ENCODE data around the gene TVP23B. TPM values are rescaled to one million over a fixed set of nuclear protein-coding genes. Genes with fewer than 3 reads are reported as not detected.
"Not testable (repeated sequence)": the region's sequence is repeated elsewhere in the genome, so short reads cannot be mapped to it uniquely, and the experiment has no call there.

Gene TVP23B
- total RNA-seq (2021; ENCODE audit: unreplicated experiment) (47.8 TPM), Bru-seq, nascent RNA (percentile 94 among the genes with signal in this experiment), BruChase-seq, experiment 1, labeled RNA remaining after a 6-hour chase (percentile 90 among the genes with signal in this experiment), BruChase-seq, experiment 2, labeled RNA remaining after a 2-hour chase (percentile 92 among the genes with signal in this experiment)
- 40.7 and 46.0 TPM in 2 replicates for polyA plus RNA-seq (2012)
- long read RNA-seq, transcript TVP23B-201 (7 exons, 2,064 nt): major isoform, 87 of 117 reads
- long read RNA-seq, partial matches to known transcripts: 16 of 117 reads
- long read RNA-seq, other reads (novel, unspliced or antisense): 8 of 117 reads

- H2AFZ ChIP-seq (ENCODE audit: low read depth, low read length, poor library complexity, severe bottlenecking); CTCF ChIA-PET: not testable (repeated sequence)
- peak within 1 kb of the TSS; percentile 67 for H3K9ac ChIP-seq (ENCODE audit: low read length)
Measured at GRCh38 chr17:18780991-18781718, at the start of gene TVP23B. Gene TVP23B, plus strand, starts transcription at chr17:18781183. Its CDS starts 111 bp downstream, at chr17:18781294.

GRCh38 chr17:18732438-18732837, 48.5 kb upstream of the TVP23B start:
- H3K9me2 ChIP-seq (ENCODE audit: insufficient read depth); H3K4me2 ChIP-seq (ENCODE audit: low read length); POLR2A ChIA-PET; RAD21 ChIA-PET (ENCODE audit: low non-redundant PET in 1 of 2, low total read pairs in 2 of 2, uncharacterized antibody in 2 of 2, unreplicated experiment in 2 of 2); intact Hi-C loops (cut with micrococcal nuclease); H4K20me1 ChIP-seq (ENCODE audit: insufficient read depth); BruUV-seq (replicated peaks); H3K4me3 ChIP-seq (replicated peaks in 1 of 2; ENCODE audit: low read depth in 1 of 2, low read length in 2 of 2); H2AFZ ChIP-seq (ENCODE audit: low read depth, low read length, poor library complexity, severe bottlenecking); DNase-seq (ENCODE audit: low read depth, low spot score); H3K79me2 ChIP-seq (ENCODE audit: insufficient read depth, low read length); H3K27ac ChIP-seq (ENCODE audit: low read depth, low read length); H3K27me3 ChIP-seq (ENCODE audit: insufficient read depth, low read length); H3K9me3 ChIP-seq (ENCODE audit: control insufficient read depth in 1 of 2, insufficient read depth in 1 of 2, low read depth in 1 of 2, low read length in 2 of 2); ATAC-seq; CTCF ChIA-PET; H3K36me3 ChIP-seq (ENCODE audit: control insufficient read depth in 1 of 2, insufficient read depth in 2 of 2, low read length in 2 of 2); H3K9ac ChIP-seq (ENCODE audit: low read length); H3K4me1 ChIP-seq (ENCODE audit: control insufficient read depth in 1 of 2, insufficient read depth in 2 of 2, low read length in 2 of 2): not testable (repeated sequence)

More at GRCh38 chr17:18780991-18781718, at the start of gene TVP23B:
- Histone ChIP-seq H3K27ac (ENCODE audit: low read depth, low read length) (peak within 1 kb of the TSS; percentile 53; the same call in 1 of the 2 replicates), H3K79me2 (ENCODE audit: insufficient read depth, low read length) (peaks cover 28% of the 10 kb centered on the region), H3K4me3 (replicated peaks in 1 of 2; ENCODE audit: low read depth in 1 of 2, low read length in 2 of 2) (peak within 1 kb of the TSS; percentile 52 to 62), H3K4me2 (ENCODE audit: low read length) (peak within 1 kb of the TSS; percentile 53)
- H3K9me3 ChIP-seq (ENCODE audit: control insufficient read depth in 1 of 2, insufficient read depth in 1 of 2, low read depth in 1 of 2, low read length in 2 of 2); POLR2A ChIA-PET; RAD21 ChIA-PET (ENCODE audit: low non-redundant PET in 1 of 2, low total read pairs in 2 of 2, uncharacterized antibody in 2 of 2, unreplicated experiment in 2 of 2); H3K27me3 ChIP-seq (ENCODE audit: insufficient read depth, low read length); intact Hi-C loops (cut with micrococcal nuclease); H3K9me2 ChIP-seq (ENCODE audit: insufficient read depth); H3K36me3 ChIP-seq (ENCODE audit: control insufficient read depth in 1 of 2, insufficient read depth in 2 of 2, low read length in 2 of 2); H4K20me1 ChIP-seq (ENCODE audit: insufficient read depth); H3K4me1 ChIP-seq (ENCODE audit: control insufficient read depth in 1 of 2, insufficient read depth in 2 of 2, low read length in 2 of 2): not testable (repeated sequence)
- peak; percentile 86 for DNase-seq (ENCODE audit: low read depth, low spot score)
- TF ChIP-seq SP1 (IDR thresholded peaks at IDR 0.05; ENCODE audit: low read depth) (peak; percentile 50; the same call in 1 of the 2 replicates), ELF1 (IDR thresholded peaks at IDR 0.05; ENCODE audit: borderline replicate concordance, low read depth) (peak; percentile 76), SIN3A (IDR thresholded peaks at IDR 0.05; ENCODE audit: low read depth) (0 out of 2 replicates have a peak, but pooled peaks have one; percentile 43), POLR2AphosphoS5 (IDR thresholded peaks at IDR 0.05; ENCODE audit: low read depth, low read length) (peak; percentile 59), CBX3 (IDR thresholded peaks at IDR 0.05; ENCODE audit: low read depth) (peak; percentile 76), YY1 (IDR thresholded peaks at IDR 0.05; ENCODE audit: extremely low read depth, insufficient replicate concordance, low read depth, low read length) (peak; percentile 89), EGR1 (IDR thresholded peaks at IDR 0.05; ENCODE audit: low read depth) (peak; percentile 77)
- TF ChIP-seq, protein P1, sequence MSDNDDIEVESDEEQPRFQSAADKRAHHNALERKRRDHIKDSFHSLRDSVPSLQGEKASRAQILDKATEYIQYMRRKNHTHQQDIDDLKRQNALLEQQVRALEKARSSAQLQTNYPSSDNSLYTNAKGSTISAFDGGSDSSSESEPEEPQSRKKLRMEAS (IDR thresholded peaks at IDR 0.05): peak; percentile 46; the same call in 1 of the 2 replicates
- peak; percentile 99 for ATAC-seq
- BruUV-seq (replicated peaks): TSS peak; percentile 62

- H3K27ac ChIP-seq (ENCODE audit: low read depth, low read length); H3K4me3 ChIP-seq (replicated peaks in 1 of 2; ENCODE audit: low read depth in 1 of 2, low read length in 2 of 2); CTCF ChIA-PET; H3K36me3 ChIP-seq (ENCODE audit: control insufficient read depth in 1 of 2, insufficient read depth in 2 of 2, low read length in 2 of 2); H3K4me2 ChIP-seq (ENCODE audit: low read length); H3K4me1 ChIP-seq (ENCODE audit: control insufficient read depth in 1 of 2, insufficient read depth in 2 of 2, low read length in 2 of 2); POLR2A ChIA-PET; H3K27me3 ChIP-seq (ENCODE audit: insufficient read depth, low read length); H3K9me2 ChIP-seq (ENCODE audit: insufficient read depth); H4K20me1 ChIP-seq (ENCODE audit: insufficient read depth); H3K79me2 ChIP-seq (ENCODE audit: insufficient read depth, low read length); ATAC-seq; DNase-seq (ENCODE audit: low read depth, low spot score); H3K9ac ChIP-seq (ENCODE audit: low read length); intact Hi-C loops (cut with micrococcal nuclease); BruUV-seq (replicated peaks); RAD21 ChIA-PET (ENCODE audit: low non-redundant PET in 1 of 2, low total read pairs in 2 of 2, uncharacterized antibody in 2 of 2, unreplicated experiment in 2 of 2); H3K9me3 ChIP-seq (ENCODE audit: control insufficient read depth in 1 of 2, insufficient read depth in 1 of 2, low read depth in 1 of 2, low read length in 2 of 2); H2AFZ ChIP-seq (ENCODE audit: low read depth, low read length, poor library complexity, severe bottlenecking): not testable (repeated sequence)
Measured at GRCh38 chr17:18733350-18733749, 47.6 kb upstream of the TVP23B start.

Data from HCT116 (cell line).